GM18519 (cell line): ENCODE measurements around the gene PPM1H.

Source experiments
- ATAC-seq: cut with Tn5 transposase; IDR thresholded peaks from one replicate; pipeline ENCODE4 v1.9.1; 2021; ENCODE audit warnings: mild to moderate bottlenecking, moderate library complexity; ENCODE audit not compliant: unreplicated experiment, low FRiP score

PPM1H gene

DNA sequence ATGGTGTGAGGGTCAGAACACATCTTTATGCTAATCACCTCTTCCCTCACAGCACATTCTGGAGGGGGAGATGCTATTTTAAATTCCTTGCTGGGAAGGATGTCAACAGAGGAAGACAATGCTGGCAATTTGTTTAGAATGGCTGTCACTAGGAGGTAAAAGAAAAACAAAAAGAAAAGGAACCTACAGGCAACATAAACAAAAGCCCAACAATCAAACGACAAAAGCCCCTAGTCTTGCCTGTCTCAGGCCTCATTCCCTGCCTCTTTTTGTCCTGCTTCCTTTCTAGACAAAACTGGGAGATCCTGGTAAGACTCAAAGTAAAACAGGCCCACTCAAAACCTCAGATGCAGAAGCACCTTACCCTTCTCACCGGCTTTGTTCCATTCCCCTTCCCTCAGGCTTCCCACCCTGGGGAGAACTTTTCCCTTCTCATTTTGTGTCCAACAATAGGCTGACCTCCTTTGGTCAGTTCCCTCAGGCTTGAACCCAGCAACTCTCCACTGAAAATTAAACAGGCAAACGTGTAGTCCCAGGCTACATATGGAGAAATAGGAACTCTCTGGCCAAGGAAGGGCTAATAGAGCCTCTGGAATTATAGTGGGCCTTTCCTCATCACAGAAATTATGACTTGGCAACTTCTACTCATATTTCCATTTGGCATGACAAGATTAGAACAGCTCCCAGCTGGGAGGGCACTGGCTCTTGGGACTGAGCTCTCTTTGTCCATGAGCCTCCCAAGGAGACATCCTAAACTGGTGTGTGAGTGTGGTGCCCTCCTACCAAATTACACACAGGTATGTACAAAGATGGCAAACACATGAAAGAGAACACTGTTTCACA is 275.3 kb downstream of the PPM1H start:
- ATAC-seq, result no peak

DNA sequence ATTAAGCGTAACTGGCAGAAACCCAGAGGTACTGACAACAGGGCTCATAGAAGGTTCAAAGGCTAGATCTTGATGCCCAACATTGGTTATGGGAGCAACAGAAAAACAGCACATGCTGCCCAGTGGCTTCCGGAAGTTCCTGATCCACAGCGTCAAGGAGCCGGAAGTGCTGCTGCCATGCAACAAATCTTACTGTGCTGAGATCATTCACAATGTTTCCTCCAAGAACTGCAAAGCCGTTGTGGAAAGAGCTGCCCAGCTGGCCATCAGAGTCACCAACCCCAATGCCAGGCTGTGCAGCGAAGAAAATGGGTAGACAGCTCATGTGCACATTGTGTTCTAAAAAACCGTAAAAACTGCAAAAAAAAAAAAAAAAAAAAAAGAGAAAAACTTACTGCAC is 276.0 kb downstream of the PPM1H start:
- ATAC-seq, result no peak

DNA sequence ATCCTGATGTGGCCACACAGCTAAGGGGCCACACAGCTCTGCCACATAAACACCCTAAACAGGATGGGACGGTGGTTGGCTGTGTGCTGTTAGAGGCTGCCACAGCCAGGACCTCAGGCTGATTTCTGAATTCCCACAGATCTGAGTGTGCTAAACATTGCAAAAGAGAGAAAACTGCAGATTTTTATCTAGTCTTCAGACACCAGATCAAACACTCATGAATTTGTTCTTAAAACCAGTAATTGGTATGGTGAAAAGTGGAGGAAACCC is 277.7 kb downstream of the PPM1H start:
- no peak for ATAC-seq

DNA sequence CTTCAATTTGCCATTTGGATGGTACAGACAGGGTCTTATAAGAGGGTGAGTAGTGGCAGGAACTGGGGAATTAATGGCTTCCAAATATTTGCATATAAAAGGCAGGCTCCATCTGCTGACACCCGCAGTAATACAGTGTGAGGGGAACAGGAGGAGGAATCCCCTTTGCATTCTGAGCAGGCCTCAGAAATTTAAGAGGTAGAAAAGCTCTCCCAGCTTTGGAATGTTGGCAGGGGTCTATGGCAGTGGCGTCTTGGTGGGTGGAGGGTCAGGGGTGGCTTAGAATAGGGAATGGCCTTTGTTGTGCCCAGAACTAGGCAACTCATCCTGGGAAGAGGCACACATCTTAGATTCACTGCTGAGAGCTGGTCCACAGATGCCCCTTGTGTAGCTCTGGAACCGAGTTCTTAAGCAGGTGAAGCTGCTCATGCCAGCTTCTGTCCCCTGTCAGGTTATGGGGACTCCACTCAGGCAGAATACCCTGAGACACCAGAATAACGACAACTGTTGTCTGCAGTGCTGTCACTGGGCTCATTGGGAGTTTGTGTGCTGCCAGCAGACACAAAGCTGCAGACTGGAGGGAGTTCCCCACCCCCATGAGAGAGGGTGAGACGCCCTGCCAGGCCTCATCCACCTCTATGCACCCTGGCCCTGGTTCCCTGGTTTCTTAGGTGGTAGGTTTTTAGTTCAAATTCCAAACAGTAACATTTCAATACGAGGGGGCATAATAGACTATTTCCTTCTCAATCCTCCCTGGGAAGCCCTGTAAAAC is 278.2 kb downstream of the PPM1H start:
- ATAC-seq, result no peak

DNA sequence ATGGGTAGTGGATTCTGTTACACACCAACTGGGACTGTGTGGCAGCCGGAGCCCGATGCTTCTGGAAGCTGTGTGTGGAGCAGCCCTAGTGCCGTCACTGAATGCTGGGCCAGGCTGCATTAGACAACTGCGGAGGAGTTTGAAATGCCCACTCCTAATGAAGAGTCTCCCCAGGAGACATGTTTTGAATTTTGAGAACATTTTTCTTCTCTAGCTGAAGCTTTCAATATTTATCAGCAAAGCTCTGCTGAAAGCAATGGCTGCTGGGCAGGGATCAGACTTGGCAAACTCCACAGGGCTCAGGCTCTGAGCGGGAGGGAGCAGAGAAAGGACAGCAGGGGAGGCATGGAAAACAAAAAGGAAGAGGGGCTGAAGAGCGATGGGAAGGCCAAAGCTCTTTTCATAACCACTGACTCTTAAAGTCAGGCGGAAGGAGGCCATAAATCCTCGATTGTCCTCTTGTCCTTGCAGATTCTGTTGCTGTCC is 279.2 kb downstream of the PPM1H start:
- ATAC-seq, result no peak

DNA sequence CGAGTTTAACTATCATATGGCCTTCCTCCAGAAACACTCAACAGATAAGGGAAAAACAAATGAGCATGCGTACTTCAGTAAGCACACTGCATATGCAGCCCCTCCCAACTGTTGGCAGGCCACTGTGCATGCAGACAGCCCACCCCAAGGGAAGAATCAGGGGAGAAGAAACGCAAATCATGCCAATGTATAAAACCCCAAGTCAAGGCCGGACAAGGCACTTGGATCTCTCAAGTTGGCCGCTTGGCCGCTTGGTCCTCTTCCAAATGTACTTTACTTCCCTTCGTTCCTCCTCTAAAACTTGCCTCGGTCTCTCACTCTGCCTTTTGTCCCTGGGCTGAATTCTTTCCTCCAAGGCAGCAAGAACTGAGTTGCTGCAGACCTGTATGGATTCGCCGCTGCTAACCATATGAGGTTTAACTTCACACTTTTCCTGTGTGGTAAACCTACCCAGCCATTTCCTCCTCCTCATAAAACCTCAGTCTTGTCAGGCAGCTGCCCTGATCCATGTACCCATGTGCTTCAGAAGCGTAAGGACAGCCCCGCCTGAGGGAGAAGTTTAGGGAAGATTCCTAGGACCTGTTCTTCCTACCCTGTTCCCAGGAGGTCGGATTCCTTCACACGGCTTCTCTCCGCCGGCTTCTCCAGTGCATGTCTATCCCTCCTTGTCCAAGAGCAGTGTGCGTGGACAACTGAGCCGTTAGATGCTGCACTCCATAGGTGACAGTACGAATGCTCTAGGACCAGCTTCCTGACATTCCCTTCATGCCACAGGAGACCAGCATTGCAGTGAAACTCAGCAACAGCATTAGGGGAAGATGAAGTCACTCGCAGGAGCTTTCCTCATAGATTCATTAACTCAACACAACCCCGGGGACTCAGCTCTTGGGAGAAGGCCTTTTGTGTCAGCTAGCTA is 280.4 kb downstream of the PPM1H start:
- ATAC-seq, result no peak

DNA sequence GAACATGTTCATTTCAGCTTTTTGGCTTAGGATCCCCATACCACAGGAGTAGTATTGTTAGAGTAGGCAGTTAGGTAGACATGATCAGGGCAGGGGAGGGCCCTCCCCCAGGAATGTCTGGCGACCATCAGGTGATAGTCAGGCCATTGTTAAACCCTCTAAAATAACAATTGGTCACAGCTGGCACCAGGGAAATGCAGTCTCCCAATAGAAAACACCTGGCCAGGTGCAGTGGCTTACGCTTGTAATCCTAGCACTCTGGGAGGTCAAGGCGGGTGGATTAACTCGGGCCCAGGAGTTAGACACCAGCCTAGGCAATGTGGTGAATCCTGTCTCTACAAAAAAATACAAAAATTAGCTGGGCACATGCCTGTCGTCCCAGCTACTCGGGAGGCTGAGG is 281.2 kb downstream of the PPM1H start:
- no peak for ATAC-seq

DNA sequence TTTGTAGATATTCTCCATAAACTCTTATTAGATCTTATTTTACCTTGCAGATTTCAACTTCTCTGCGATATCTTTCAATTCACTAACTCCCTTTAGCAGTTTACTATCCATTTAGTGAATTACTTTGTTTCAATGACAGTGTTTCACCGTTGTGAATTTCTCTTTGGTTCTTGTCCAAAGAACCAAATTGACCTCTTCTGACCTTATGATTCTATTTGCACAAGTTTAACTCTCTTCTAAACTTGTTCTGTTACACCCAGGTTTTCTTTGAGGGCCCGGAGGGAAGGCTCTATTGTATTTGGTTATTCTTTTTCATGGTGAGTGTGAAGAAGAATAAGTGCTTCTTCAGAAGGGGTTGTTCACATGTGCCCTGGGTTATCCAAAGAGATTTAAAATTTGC is 281.6 kb downstream of the PPM1H start:
- no peak for ATAC-seq

DNA sequence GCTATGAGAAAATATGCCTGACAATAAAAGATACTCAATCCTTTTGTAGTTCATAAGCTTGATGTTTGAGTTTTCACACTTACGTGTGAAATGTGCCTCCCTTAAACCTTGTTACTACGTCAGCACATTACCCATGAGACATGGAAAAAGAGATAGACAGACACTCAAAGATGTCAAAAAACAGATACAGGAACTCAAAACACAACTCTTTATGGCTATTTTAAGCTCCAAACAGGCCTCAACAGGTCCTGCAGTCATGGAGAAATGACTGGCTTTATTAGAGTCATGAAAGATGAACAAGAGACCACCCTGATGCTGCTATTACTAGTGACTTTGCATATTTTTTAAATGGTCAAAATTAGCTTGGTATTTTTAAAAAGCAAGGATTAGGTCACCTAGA is 283.8 kb downstream of the PPM1H start:
- ATAC-seq, result no peak

DNA sequence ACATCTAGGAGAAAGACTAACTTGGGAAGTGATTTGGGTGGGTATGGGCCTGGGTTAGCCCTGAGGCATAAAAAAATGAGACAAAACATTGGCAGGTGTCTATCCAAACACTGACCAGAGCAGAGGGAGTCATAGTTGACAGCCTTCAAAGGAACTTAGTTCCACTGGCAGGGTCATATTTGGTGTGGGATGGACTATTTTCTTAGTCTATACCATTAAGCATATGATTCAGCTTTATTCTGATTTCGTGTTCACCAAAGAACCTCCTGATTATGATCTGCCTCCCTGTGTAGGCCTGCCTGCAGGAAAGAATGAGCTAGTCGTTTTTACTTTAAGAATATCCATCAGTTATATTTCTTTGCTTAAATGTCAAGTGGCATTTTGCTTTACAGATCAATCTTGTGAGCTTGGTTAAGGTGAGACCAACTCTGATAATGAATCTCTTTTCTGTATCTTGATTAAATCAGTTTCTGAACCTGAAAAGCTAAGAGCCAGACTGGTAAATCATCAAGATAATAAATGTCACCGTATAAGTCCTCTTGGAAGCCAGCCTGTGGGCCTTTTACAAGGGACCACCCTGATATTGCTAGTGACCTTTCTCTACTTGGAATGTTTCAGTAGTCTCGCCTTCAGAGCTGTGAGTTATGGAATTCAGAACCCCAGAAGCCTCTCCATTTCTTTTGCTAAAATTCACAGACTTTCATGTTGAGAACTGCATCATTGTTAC is 285.4 kb downstream of the PPM1H start:
- no peak for ATAC-seq

DNA sequence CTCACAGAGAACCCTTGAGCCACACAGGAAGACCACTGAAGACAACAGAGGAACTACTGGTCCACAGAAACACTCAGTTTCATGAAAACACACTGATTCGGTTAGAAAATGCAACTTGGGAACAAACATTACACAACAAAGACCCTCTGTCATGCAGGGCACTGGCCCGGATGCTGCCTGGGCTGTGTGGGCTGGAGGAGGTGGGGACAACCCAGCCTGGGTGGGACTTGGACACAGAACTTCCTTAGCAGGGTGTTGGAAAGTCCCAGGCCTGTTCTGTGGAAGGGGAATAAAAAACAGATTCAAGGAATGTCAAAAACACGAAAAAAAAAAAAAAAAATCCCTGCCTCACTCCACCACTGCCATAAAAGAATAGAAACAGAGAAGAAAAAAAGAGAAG is 287.4 kb downstream of the PPM1H start:
- no peak for ATAC-seq

DNA sequence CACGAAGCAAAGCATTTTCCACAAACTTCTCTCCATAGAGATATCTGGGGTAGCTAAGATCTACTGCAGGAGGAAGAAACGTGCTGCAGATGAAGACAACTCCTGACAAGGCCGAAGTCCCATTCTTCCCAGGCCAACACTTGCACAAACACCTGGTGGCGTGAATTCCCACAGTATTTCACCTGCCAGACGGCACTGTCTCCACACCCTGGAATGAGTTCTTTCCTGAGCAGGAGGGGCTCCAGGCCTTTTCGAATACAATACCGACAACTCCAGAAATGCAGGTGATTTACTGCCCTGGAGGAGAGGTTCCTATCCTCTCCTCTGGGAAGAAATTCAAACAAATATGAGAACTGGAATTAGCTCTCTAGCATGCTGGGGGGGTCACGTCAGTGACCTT is 288.4 kb downstream of the PPM1H start:
- ATAC-seq, result no peak

DNA sequence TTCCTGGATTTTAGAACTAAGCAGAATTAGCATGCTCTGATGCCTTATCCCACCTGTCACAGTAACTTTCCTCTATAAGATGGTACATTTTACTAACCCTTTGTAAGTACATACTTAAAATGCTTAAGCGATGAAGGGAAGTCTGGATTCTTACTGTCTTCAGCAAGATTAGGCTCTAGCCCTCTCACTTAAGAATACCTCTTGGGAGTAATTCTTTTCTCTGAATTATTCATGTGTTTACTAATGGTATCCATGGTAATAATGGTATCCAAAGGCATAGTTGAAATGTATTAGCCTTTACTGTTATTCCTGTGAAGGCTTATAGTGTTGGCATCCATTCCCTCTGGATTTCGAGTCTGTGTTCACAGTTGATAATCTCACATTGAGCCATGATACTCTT is 291.5 kb downstream of the PPM1H start:
- no peak for ATAC-seq

DNA sequence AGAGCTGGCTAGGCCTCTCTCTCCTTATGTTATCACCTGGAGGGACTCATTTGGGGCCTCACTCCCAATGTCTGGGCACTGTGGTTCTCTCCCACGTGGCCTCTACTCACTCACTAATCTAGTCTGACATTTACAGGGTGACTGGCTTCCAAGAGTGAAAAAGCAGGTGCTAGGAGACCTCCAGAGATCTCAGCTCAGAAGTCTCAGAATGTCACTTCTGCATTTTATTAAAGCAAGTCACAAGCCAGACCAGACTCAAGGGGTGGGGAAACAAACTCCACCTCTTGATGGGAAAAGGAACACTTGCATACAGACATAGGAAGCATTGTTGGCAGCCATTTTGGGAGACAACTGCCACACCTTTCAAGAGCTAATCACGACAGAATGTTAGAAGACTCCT is 292.5 kb downstream of the PPM1H start:
- no peak for ATAC-seq

DNA sequence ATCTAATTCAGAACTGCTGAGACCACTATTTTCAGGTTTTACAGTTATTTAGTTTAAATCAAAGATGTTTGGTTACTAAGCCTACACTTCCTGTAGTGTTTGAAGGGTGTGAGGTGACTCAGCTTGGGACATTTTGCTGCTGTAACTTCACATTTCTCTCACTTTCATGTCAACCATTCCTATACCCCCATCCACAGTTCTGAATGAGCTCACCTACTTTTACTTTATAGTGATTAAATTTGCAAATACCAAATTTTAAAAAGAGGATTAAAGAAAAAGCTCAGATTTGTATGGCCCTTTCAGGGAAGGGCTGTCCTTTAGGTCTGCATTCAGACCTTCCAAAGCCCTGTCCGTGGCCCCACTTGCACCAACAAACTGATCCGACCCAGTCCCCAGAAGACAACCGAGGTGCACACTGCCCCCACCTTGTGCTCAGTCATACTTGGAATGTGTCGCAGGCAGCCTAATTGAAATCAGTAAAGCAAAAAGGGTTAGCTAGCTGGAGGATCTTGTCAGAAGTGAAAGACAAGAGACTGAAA is 294.0 kb downstream of the PPM1H start:
- ATAC-seq, result peak; percentile 92

DNA sequence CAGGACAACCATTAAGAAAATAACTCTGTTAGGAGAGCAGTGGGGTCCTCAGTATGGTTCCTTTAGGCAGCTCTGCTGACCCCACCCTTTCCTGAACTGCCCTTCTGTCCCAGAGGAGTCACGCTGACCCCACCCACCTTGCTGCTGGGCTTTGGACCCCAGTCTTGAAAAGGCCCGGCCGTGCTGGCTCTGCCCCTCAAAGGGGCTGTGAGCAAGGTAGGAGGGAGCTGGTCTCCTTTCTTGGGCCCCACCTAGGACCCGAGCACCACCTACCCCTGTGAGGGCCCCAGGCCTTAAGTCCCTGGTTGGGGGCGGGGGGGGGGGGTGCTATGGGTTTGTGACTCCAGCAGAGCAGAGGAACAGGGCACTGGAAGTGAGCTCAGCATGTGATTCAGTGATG is 297.3 kb downstream of the PPM1H start:
- no peak for ATAC-seq

DNA sequence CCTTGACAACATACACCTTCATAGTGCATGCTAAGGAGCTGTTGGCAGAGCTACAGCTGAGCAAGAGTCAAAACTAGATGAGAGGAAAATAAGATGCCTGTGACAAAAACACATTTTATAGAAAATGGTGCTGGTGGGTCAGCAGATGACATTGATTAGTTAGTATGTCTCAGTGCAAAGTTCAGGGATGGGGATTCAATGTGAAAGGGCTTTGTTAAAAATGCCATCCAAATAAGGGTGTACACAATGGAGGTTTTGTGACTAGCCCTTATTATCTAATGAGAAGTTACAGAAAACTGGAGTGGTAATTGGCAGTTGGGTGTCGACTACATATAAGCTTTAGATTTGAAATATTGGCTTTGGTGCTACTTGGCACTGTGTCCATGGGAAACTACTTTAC is 299.3 kb downstream of the PPM1H start:
- ATAC-seq, result no peak

DNA sequence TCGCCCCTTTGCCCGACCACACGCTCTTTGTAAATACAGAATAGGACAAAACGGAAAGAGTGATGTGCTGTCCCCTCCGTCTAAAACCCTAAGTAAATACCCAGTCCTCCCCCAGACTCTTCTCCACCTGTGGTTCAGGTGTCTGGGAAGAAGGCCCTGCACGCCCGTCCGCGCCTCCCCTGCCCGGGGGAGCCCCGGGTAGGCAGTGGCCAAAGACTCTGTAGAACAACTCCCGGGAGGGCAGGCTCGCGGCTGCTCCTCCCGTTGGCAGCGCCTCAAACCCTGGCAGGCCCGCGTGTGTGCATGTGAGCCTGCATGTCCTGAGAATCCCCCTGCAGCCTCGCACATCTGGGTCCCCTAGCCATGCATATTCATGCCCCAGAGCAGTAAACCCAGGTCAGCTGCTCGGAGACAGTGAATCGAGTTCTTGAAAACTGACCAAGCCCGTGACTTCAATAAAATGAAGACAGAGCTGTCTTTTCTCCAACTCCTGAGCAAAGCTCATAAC is 302.5 kb downstream of the PPM1H start:
- no peak for ATAC-seq

DNA sequence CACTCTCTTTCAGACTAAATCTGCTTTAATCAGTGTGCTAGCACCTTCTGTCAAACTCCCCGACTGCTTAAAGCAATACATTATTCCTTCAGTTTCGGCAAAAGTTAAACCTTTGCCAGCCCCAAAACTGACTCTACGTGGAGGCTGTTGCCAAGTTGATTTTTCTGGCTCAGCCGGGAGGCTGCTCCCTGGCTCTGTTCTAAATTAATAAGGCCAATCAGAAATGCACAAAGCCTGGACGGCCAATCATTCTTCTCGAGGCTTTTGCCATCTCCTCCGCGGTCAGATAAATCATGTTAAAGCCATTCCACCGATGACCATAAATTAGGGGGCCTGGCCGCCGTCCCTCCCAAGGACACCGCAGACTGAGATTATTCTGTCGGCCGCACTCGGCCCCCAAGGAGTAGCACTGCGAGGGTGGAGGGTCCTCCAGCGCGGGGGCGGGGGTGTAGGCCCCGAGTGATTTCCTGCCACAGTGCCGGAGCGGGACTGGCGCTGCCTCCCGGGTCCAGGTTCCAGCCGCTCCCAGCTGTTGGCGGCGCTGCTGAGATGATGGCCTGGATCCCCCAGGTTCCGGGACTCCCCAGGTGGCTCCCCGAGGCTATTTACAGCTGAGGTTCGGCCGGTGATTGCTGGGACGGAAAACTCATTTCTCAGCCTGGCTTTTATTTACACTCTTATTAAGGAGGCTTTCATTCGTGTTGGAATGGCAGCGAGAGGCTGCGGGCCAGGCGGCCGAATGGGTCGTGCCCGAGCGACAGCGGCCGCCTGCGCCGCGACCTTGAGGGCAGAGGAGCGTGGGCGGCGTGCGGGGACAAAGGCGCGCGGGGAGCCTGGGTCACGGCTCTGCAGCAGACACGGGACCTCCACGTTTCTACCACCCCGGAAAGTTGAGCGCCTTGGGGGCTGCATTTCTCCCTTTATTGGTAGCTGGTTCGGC is 303.2 kb downstream of the PPM1H start:
- no peak for ATAC-seq
